H1 (cell line): ENCODE measurements around the gene NKIRAS2. TPM values are rescaled to one million over a fixed set of nuclear protein-coding genes. Genes with fewer than 3 reads are reported as not detected.
A peak's percentile ranks its signal among the peaks of the same experiment; 100 is the strongest.

Experiments
- CTCF ChIA-PET: fragments of 300-600 bp; sonication (Branson Sonifier 250); formaldehyde crosslinking; loops from one replicate; lab custom pipeline; 2021; ENCODE audit not compliant: partially characterized antibody; lab: Charles Lee
- POLR2A ChIA-PET: fragments of 300-600 bp; sonication (Branson Sonifier 250); formaldehyde crosslinking; loops from one replicate; lab custom pipeline; 2021; ENCODE audit warnings: inconsistent platforms; ENCODE audit not compliant: partially characterized antibody; lab: Charles Lee
- DNase-seq, 2 experiments: peaks; one replicate each; pipeline versions ENCODE4 v3.0.0 to v3.0.0-alpha.2; 2010 to 2022; ENCODE audit warnings: low spot score in 2 of 2, low read depth in 1 of 2, mixed read lengths in 1 of 2
- FAIRE-seq: peaks from 2 replicates; lab custom pipeline; 2011; peaks lifted over from hg19 to GRCh38; lab: Jason Lieb, UNC
- H2AFZ ChIP-seq: 2 replicates; pipeline ENCODE4 v1.8.1; 2012; ENCODE audit warnings: low read length, inconsistent platforms
- H2AK5ac ChIP-seq: 2 replicates; pipeline ENCODE4 v1.6.1; 2013; ENCODE audit warnings: low read depth, low read length
- H2BK120ac ChIP-seq: replicated peaks from 2 replicates; pipeline ENCODE3; 2013; ENCODE audit warnings: low read depth, low read length, inconsistent platforms
- H2BK12ac ChIP-seq: 2 replicates; pipeline ENCODE4 v1.6.1; 2013; ENCODE audit warnings: low read depth, low read length
- H2BK15ac ChIP-seq: 2 replicates; pipeline ENCODE4 v1.6.1; 2013; ENCODE audit warnings: low read length
- H2BK20ac ChIP-seq: 2 replicates; pipeline ENCODE4 v1.6.1; 2013; ENCODE audit warnings: low read length
- H2BK5ac ChIP-seq: 2 replicates; pipeline ENCODE4 v1.6.1; 2013; ENCODE audit warnings: low read depth, low read length
- H3K14ac ChIP-seq: 2 replicates; pipeline ENCODE4 v1.6.1; 2013; ENCODE audit warnings: inconsistent platforms; ENCODE audit not compliant: insufficient read length
- H3K18ac ChIP-seq: 2 replicates; pipeline ENCODE4 v1.6.1; 2013; ENCODE audit warnings: low read length; ENCODE audit errors: extremely low read depth
- H3K23ac ChIP-seq: 2 replicates; pipeline ENCODE4 v1.6.1; 2013; ENCODE audit warnings: inconsistent platforms; ENCODE audit not compliant: insufficient read length
- H3K23me2 ChIP-seq: 2 replicates; pipeline ENCODE4 v1.6.1; 2013; ENCODE audit warnings: low read depth, low read length
- H3K27ac ChIP-seq: 2 replicates; pipeline ENCODE4 v1.6.1; 2011; ENCODE audit warnings: low read depth, low read length, inconsistent platforms
- H3K27me3 ChIP-seq, 4 experiments: replicated peaks in 1 of 4; 1 replicate in 1 of 4; 2 replicates in 3 of 4; pipeline versions ENCODE4 v1.6.1 to v1.8.1; 2011 to 2013; ENCODE audit warnings: low read length in 3 of 4, mild to moderate bottlenecking in 3 of 4, inconsistent platforms in 2 of 4, mixed read lengths in 2 of 4, moderate library complexity in 1 of 4; ENCODE audit not compliant: control insufficient read depth in 3 of 4, insufficient read depth in 3 of 4; ENCODE audit errors: extremely low read depth in 1 of 4
- H3K36me3 ChIP-seq, 4 experiments: 2 replicates each; pipeline versions ENCODE4 v1.6.1 to v1.8.1; 2011 to 2013; ENCODE audit warnings: mild to moderate bottlenecking in 4 of 4, low read length in 3 of 4, moderate library complexity in 2 of 4, control low read depth in 1 of 4, inconsistent platforms in 1 of 4; ENCODE audit not compliant: insufficient read depth in 4 of 4, control insufficient read depth in 2 of 4
- H3K4ac ChIP-seq: replicated peaks from 2 replicates; pipeline ENCODE3; 2013; ENCODE audit warnings: low read length, low read depth, mixed read lengths, inconsistent platforms; ENCODE audit not compliant: insufficient read length
- H3K4me1 ChIP-seq, 4 experiments: replicated peaks in 1 of 4; 1 replicate in 1 of 4; 2 replicates in 3 of 4; pipeline versions ENCODE4 v1.6.1 to v1.8.1; 2011 to 2013; ENCODE audit warnings: low read length in 3 of 4, inconsistent platforms in 2 of 4, mixed read lengths in 1 of 4; ENCODE audit not compliant: insufficient read depth in 4 of 4, control insufficient read depth in 3 of 4
- H3K4me2 ChIP-seq, 2 experiments: 2 replicates each; pipeline versions ENCODE4 v1.6.1 to v1.8.1; 2011 to 2013; ENCODE audit warnings: low read depth in 2 of 2, low read length in 2 of 2, control low read depth in 1 of 2, inconsistent platforms in 1 of 2, mild to moderate bottlenecking in 1 of 2; ENCODE audit not compliant: insufficient read depth in 1 of 2
- H3K4me3 ChIP-seq, 4 experiments: fragments of 200-600, 300-600 bp in 1 of 4; sonication (generic), shearing (Covaris generic), sonication (Bioruptor Twin) in 1 of 4; 2 replicates each; pipeline versions ENCODE4 v1.5.1 to v1.8.1; 2011 to 2016; ENCODE audit warnings: low read length in 4 of 4, low read depth in 3 of 4, control low read depth in 2 of 4, inconsistent platforms in 2 of 4, mild to moderate bottlenecking in 2 of 4, mixed read lengths in 1 of 4, moderate library complexity in 1 of 4; ENCODE audit not compliant: insufficient read depth in 2 of 4; ENCODE audit errors: extremely low read depth in 1 of 4
- H3K56ac ChIP-seq: replicated peaks from 2 replicates; pipeline ENCODE3; 2013; ENCODE audit warnings: low read depth, mild to moderate bottlenecking, mixed read lengths, low read length, inconsistent platforms; ENCODE audit not compliant: insufficient read length
- H3K79me1 ChIP-seq: 2 replicates; pipeline ENCODE4 v1.6.1; 2013; ENCODE audit warnings: low read depth, low read length, control low read depth
- H3K79me2 ChIP-seq, 2 experiments: 2 replicates each; pipeline versions ENCODE4 v1.6.1 to v1.8.1; 2012 to 2013; ENCODE audit warnings: low read length in 2 of 2, mild to moderate bottlenecking in 2 of 2, inconsistent platforms in 1 of 2; ENCODE audit not compliant: insufficient read depth in 2 of 2, control insufficient read depth in 1 of 2
- H3K9ac ChIP-seq, 4 experiments: replicated peaks in 1 of 4; 1 replicate in 1 of 4; 2 replicates in 3 of 4; pipeline versions ENCODE4 v1.6.1 to v1.8.1; 2011 to 2013; ENCODE audit warnings: low read depth in 3 of 4, low read length in 3 of 4, control low read depth in 2 of 4, mild to moderate bottlenecking in 2 of 4, moderate library complexity in 2 of 4, inconsistent platforms in 1 of 4; ENCODE audit errors: extremely low read depth in 1 of 4
- H3K9me3 ChIP-seq, 2 experiments: 2 replicates each; pipeline versions ENCODE4 v1.6.1 to v1.8.1; 2012 to 2013; ENCODE audit warnings: mild to moderate bottlenecking in 2 of 2, moderate library complexity in 2 of 2, control low read depth in 1 of 2, inconsistent platforms in 1 of 2, low read depth in 1 of 2, low read length in 1 of 2, mixed read lengths in 1 of 2; ENCODE audit not compliant: insufficient read depth in 2 of 2
- H4K20me1 ChIP-seq, 2 experiments: replicated peaks in 1 of 2; 2 replicates each; pipeline versions ENCODE3 to v1.8.1; 2011 to 2013; ENCODE audit warnings: inconsistent platforms in 2 of 2, low read length in 2 of 2, mild to moderate bottlenecking in 1 of 2; ENCODE audit not compliant: insufficient read depth in 2 of 2, control insufficient read depth in 1 of 2
- H4K5ac ChIP-seq: 2 replicates; pipeline ENCODE4 v1.6.1; 2013; ENCODE audit warnings: low read length, low read depth, mixed read lengths, inconsistent platforms; ENCODE audit not compliant: insufficient read length
- H4K8ac ChIP-seq: 2 replicates; pipeline ENCODE4 v1.8.0; 2013; ENCODE audit warnings: mild to moderate bottlenecking, moderate library complexity, low read length, inconsistent platforms; ENCODE audit not compliant: insufficient read depth; ENCODE audit errors: extremely low read depth
- H4K91ac ChIP-seq: replicated peaks from 2 replicates; pipeline ENCODE3; 2013; ENCODE audit warnings: low read length, mixed read lengths, inconsistent platforms; ENCODE audit not compliant: insufficient read length
- ASH2L ChIP-seq: fragments of 200-600, 300-600 bp; sonication (generic); IDR thresholded peaks from one replicate; pipeline ENCODE4 v1.7.1; 2017; ENCODE audit warnings: low read length
- CEBPB ChIP-seq: IDR thresholded peaks from 2 replicates; pipeline ENCODE4 v1.6.1; 2012; ENCODE audit warnings: low read depth, low read length
- CHD1 ChIP-seq: IDR thresholded peaks from 2 replicates; pipeline ENCODE4 v1.6.1; 2012; ENCODE audit warnings: low read depth, low read length, improper control_type of control experiment
- CHD2 ChIP-seq: IDR thresholded peaks from 2 replicates; pipeline ENCODE4 v1.6.1; 2012; ENCODE audit warnings: low read length, improper control_type of control experiment
- CREB1 ChIP-seq: IDR thresholded peaks from 2 replicates; pipeline ENCODE4 v1.6.1; 2012; ENCODE audit warnings: inconsistent platforms
- KDM4A ChIP-seq: IDR thresholded peaks from one replicate; pipeline ENCODE4 v1.7.1; 2012; ENCODE audit warnings: low read depth, mild to moderate bottlenecking, moderate library complexity, low read length, inconsistent platforms; ENCODE audit not compliant: severe bottlenecking
- MAFK ChIP-seq: IDR thresholded peaks from 2 replicates; pipeline ENCODE4 v1.6.1; 2012; ENCODE audit warnings: low read depth, mild to moderate bottlenecking, improper control_type of control experiment, low read length
- PHF8 ChIP-seq: fragments of 200-600 bp; sonication (generic); conservative IDR thresholded peaks from 2 replicates; pipeline ENCODE4 v1.7.1; 2012; ENCODE audit warnings: low read depth, mild to moderate bottlenecking, inconsistent platforms, low read length, moderate library complexity
- RBBP5 ChIP-seq: IDR thresholded peaks from 2 replicates; pipeline ENCODE4 v1.7.1; 2012; ENCODE audit warnings: low read depth, mild to moderate bottlenecking, inconsistent platforms, low read length, moderate library complexity, borderline replicate concordance
- SIRT6 ChIP-seq: IDR thresholded peaks from one replicate; pipeline ENCODE4 v1.7.1; 2012; ENCODE audit warnings: low read length, inconsistent platforms
- SUZ12 ChIP-seq: fragments of 200-600 bp; sonication (generic); IDR thresholded peaks from 2 replicates; pipeline ENCODE4 v1.6.1; 2012; ENCODE audit warnings: mild to moderate bottlenecking, inconsistent platforms, low read length, moderate library complexity, mixed read lengths
- TAF7 ChIP-seq: optimal IDR thresholded peaks from 2 replicates; pipeline ENCODE3; 2011; ENCODE audit warnings: low read depth, mild to moderate bottlenecking, inconsistent platforms, low read length, moderate library complexity, borderline replicate concordance
- YY1 ChIP-seq: IDR thresholded peaks from 2 replicates; pipeline ENCODE4 v1.6.1; 2011; ENCODE audit warnings: low read depth, mild to moderate bottlenecking, low read length
- ZNF274 ChIP-seq: IDR thresholded peaks from 2 replicates; pipeline ENCODE4 v1.7.0; 2012; ENCODE audit warnings: low read length, borderline replicate concordance; ENCODE audit errors: extremely low read depth
- WGBS, 2 experiments: shearing (Covaris generic) in 1 of 2; methylation state at CpG; one replicate each; pipeline versions ENCODE4 v1.1.6 to v1.1.7; 2013 to 2015; ENCODE audit warnings: low lambda C conversion rate in 2 of 2, mixed read lengths in 2 of 2, inconsistent platforms in 1 of 2, low coverage in 1 of 2, missing lambda C conversion rate in 1 of 2; ENCODE audit not compliant: insufficient replicate concordance in 2 of 2, insufficient coverage in 1 of 2, insufficient read length in 1 of 2; ENCODE audit errors: extremely low coverage in 1 of 2, missing lambda C conversion rate in 1 of 2; 5-methylcytosine and 5-hydroxymethylcytosine counted together
- polyA plus RNA-seq, 7 experiments: library from polyadenylated mRNA; depleted of rRNA in 3 of 7; stranded (reverse) in 5 of 7; unstranded in 2 of 7; fragments of >200 nt in 5 of 7; fragments of 200-250 nt in 2 of 7; gene quantifications; 1 replicate in 5 of 7; 2 replicates in 1 of 7; 4 replicates in 1 of 7; pipeline versions ENCODE4 v1.2.1 to v1.2.3, GENCODE V29; 2011 to 2013; ENCODE audit warnings: missing spikeins in 2 of 7, mixed read lengths in 2 of 7
- total RNA-seq: library from RNA; stranded (reverse); fragmentation: NEBNext Ultra II Directional; extraction: Animal tissue kit (Norgen Biotek cat#: 25700); gene quantifications from 2 replicates; pipeline ENCODE4 v1.2.1, GENCODE V29; 2021
- TF ChIP-seq, protein P1 (sequence below): IDR thresholded peaks from 2 replicates; pipeline ENCODE4 v1.6.1; 2012; ENCODE audit warnings: inconsistent platforms

The NKIRAS2 gene
- total and polyA plus RNA-seq, 2 of the 8 experiments (the other 6 are each of a cell fraction or from before 2014, with no cell fraction given) = 34.5 to 51.1 TPM

DNA sequence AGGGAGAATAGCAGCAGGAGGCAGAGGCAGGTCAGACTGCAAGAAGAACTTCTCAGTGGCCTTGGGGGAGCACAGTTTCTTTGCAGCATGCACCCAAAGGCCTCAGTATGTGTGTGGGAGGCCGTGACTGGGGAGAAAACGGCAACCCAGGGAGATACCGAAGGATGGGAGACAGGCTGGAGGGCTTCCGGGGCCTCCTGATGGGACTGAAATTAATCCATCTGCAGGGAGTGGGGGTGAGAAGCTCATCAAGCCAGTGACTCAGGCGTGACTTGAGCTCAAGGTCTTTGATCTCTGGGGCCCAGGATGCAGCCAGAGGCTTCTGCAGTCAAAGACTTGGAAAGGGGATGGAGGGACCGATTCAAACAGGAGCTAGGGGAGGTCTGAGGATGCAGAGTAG is 35.6 kb downstream of the NKIRAS2 start:
- no peak overlapping the region for H3K56ac ChIP-seq
- H3K27ac ChIP-seq = no peak overlapping the region
- no peaks in the 10 kb centered on the region for H3K36me3 ChIP-seq
- H3K23ac ChIP-seq = no peak overlapping the region
- H3K4me3 ChIP-seq = no peak overlapping the region; a peak in 2 of 8 replicates
- no peak overlapping the region for H4K5ac ChIP-seq
- H3K4me2 ChIP-seq = no peak overlapping the region; a peak in 1 of 4 replicates
- H3K18ac ChIP-seq = no peak overlapping the region
- no peak for DNase-seq
- H2AK5ac ChIP-seq = no peak overlapping the region
- no peak for TF ChIP-seq KDM4A
- no peak for TF ChIP-seq ZNF274
- TF ChIP-seq, protein P1, sequence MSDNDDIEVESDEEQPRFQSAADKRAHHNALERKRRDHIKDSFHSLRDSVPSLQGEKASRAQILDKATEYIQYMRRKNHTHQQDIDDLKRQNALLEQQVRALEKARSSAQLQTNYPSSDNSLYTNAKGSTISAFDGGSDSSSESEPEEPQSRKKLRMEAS = no peak
- no peak for TF ChIP-seq TAF7
- TF ChIP-seq CREB1 = no peak
- TF ChIP-seq SIRT6 = no peak
- TF ChIP-seq CEBPB = no peak
- no peak for TF ChIP-seq PHF8
- TF ChIP-seq SUZ12 = no peak
- no peak for TF ChIP-seq YY1
- no peak for TF ChIP-seq CHD2
- TF ChIP-seq MAFK = no peak
- TF ChIP-seq ASH2L = no peak
- no peak for TF ChIP-seq CHD1
- TF ChIP-seq RBBP5 = no peak
- TF ChIP-seq, all 59 proteins: peak for 0
- Histone ChIP-seq H4K20me1 (no peaks in the 10 kb centered on the region), H2BK12ac (0 out of 2 replicates have a peak overlapping the region, but pooled peaks have one; percentile 20), H3K79me1 (no peaks in the 10 kb centered on the region), H3K27me3 (peaks cover 0 to 3% (median 0%) of the 10 kb centered on the region in 4 experiments; a peak in 2 of 7 replicates), H3K23me2 (peaks cover 4% of the 10 kb centered on the region; the same call in 1 of the 2 replicates), H2BK120ac (no peak overlapping the region), H3K4me1 (peaks cover 0 to 26% (median 14%) of the 10 kb centered on the region in 4 experiments; a peak in 6 of 7 replicates), H3K4ac (no peak overlapping the region), H2AFZ (no peak overlapping the region), H2BK15ac (no peak overlapping the region), H4K91ac (peak overlapping the region; percentile 0), H2BK5ac (0 out of 2 replicates have a peak overlapping the region, but pooled peaks have one; percentile 47), H4K8ac (peak overlapping the region; percentile 69), H3K9me3 (no peaks in the 10 kb centered on the region), H2BK20ac (0 out of 2 replicates have a peak overlapping the region, but pooled peaks have one; percentile 56), H3K9ac (no peak overlapping the region), H3K79me2 (no peaks in the 10 kb centered on the region), H3K14ac (no peak overlapping the region)
- no peak for FAIRE-seq
- ChIA-PET CTCF (interaction anchor here (0.6 to 17.0 kb wide), 15 partner anchors 10 to 177 kb away, joined by 3 to 381 read pairs (median 6); partner anchors contain the start of genes DHX58, HSPB9, KAT2A and KCNH4), POLR2A (interaction anchor here (0.8 to 1.9 kb wide), 2 partner anchors 10 to 27 kb away, joined by 3 to 5 read pairs; no protein-coding TSS in a partner anchor)
- 83% methylated on average over 6 of the region's 6 CpGs; no CpG with 5 or more reads in 1 of the 2 experiments for WGBS, 2 experiments
